ENCODE data around the gene KIF16B.

KIF16B gene

GRCh38 chr20:16479666-16480065 lies 93.6 kb downstream of the KIF16B start:
- H3K4me3 ChIP-seq (ENCODE audit: control insufficient read depth, low read depth, low read length): no peak overlapping the region
- no peak for DNase-seq (ENCODE audit: low read depth)
- TF ChIP-seq CTCF (IDR thresholded peaks at IDR 0.05; ENCODE audit: control insufficient read depth, insufficient read depth, low read depth, low read length, missing control alignments): no peak

GRCh38 chr20:16477632-16478031 lies 95.6 kb downstream of the KIF16B start:
- no peak for TF ChIP-seq CTCF (IDR thresholded peaks at IDR 0.05; ENCODE audit: control insufficient read depth, insufficient read depth, low read depth, low read length, missing control alignments)
- no peak for DNase-seq (ENCODE audit: low read depth)
- no peak overlapping the region for H3K4me3 ChIP-seq (ENCODE audit: control insufficient read depth, low read depth, low read length)

GRCh38 chr20:16476032-16476431 lies 97.2 kb downstream of the KIF16B start:
- no peak overlapping the region for H3K4me3 ChIP-seq (ENCODE audit: control insufficient read depth, low read depth, low read length)
- peak; percentile 56 for TF ChIP-seq CTCF (IDR thresholded peaks at IDR 0.05; ENCODE audit: control insufficient read depth, insufficient read depth, low read depth, low read length, missing control alignments)
- no peak for DNase-seq (ENCODE audit: low read depth)

GRCh38 chr20:16475225-16475624 lies 98.0 kb downstream of the KIF16B start:
- DNase-seq (ENCODE audit: low read depth): no peak
- no peak for TF ChIP-seq CTCF (IDR thresholded peaks at IDR 0.05; ENCODE audit: control insufficient read depth, insufficient read depth, low read depth, low read length, missing control alignments)
- no peak overlapping the region for H3K4me3 ChIP-seq (ENCODE audit: control insufficient read depth, low read depth, low read length)

GRCh38 chr20:16474363-16474762 lies 98.9 kb downstream of the KIF16B start:
- TF ChIP-seq CTCF (IDR thresholded peaks at IDR 0.05; ENCODE audit: control insufficient read depth, insufficient read depth, low read depth, low read length, missing control alignments): no peak
- no peak overlapping the region for H3K4me3 ChIP-seq (ENCODE audit: control insufficient read depth, low read depth, low read length)
- no peak for DNase-seq (ENCODE audit: low read depth)

GRCh38 chr20:16472045-16472872 lies 101.0 kb downstream of the KIF16B start:
- H3K4me3 ChIP-seq (ENCODE audit: control insufficient read depth, low read depth, low read length): no peak overlapping the region
- no peak for DNase-seq (ENCODE audit: low read depth)
- no peak for TF ChIP-seq CTCF (IDR thresholded peaks at IDR 0.05; ENCODE audit: control insufficient read depth, insufficient read depth, low read depth, low read length, missing control alignments)

Measured in AG09309 (cell line).